A549 (cell line): ENCODE measurements around the gene ETFDH. TPM values are rescaled to one million over a fixed set of nuclear protein-coding genes. Genes with fewer than 3 reads are reported as not detected.

Experiments used
- ATAC-seq, 2 experiments: fragments of 200-7000 bp in 1 of 2; fragments of >200 bp in 1 of 2; cut with Nextera tagmentation in 1 of 2; cut with Tn5 transposase in 1 of 2; 3 replicates each; pipeline versions ENCODE4 v1.8.0 to v1.9.1; 2018 to 2020; ENCODE audit warnings: mild to moderate bottlenecking in 1 of 2, moderate library complexity in 1 of 2
- CTCF ChIA-PET: fragments of 300-600 bp; sonication (Branson Sonifier 250); formaldehyde crosslinking; extraction: SDS; loops from one replicate; lab custom pipeline; 2021; ENCODE audit warnings: antibody characterized with exemption, inconsistent platforms; lab: Yijun Ruan, JAX
- POLR2A ChIA-PET: fragments of 350-600 bp; formaldehyde crosslinking; extraction: SDS; loops from one replicate; lab custom pipeline; 2021; ENCODE audit warnings: antibody characterized with exemption, inconsistent platforms; lab: Yijun Ruan, JAX
- DNase-seq, 2 experiments: peaks; one replicate each; pipeline versions ENCODE4 v3.0.0 to v3.0.0-alpha.2; 2011 to 2016; ENCODE audit warnings: low read depth in 1 of 2, low spot score in 1 of 2
- FAIRE-seq: peaks from 2 replicates; lab custom pipeline; 2011; peaks lifted over from hg19 to GRCh38; lab: Jason Lieb, UNC
- H3K27ac ChIP-seq, 2 experiments: fragments of >200 bp; sonication (Bioruptor Twin); formaldehyde crosslinking; 3 replicates each; pipeline ENCODE4 v1.5.1; 2016 to 2017
- H3K4me1 ChIP-seq: fragments of >200 bp; sonication (Bioruptor Twin); formaldehyde crosslinking; 3 replicates; pipeline ENCODE4 v1.6.1; 2016
- H3K4me2 ChIP-seq: fragments of >200 bp; sonication (Bioruptor Twin); formaldehyde crosslinking; 3 replicates; pipeline ENCODE4 v1.6.1; 2016
- H3K4me3 ChIP-seq: fragments of >200 bp; sonication (Bioruptor Twin); formaldehyde crosslinking; 3 replicates; pipeline ENCODE4 v1.5.1; 2016
- H3K9me3 ChIP-seq: fragments of >200 bp; sonication (Bioruptor Twin); formaldehyde crosslinking; 3 replicates; pipeline ENCODE4 v1.6.1; 2016
- ATOH8 ChIP-seq: fragments of 250-450 bp; sonication (Bioruptor Pico); IDR thresholded peaks from 2 replicates; pipeline ENCODE4 v1.5.0; 2020; ENCODE audit warnings: low read depth, mild to moderate bottlenecking, moderate library complexity
- BCL3 ChIP-seq: fragments of >200 bp; sonication (Bioruptor Twin); formaldehyde crosslinking; IDR thresholded peaks from 3 replicates; pipeline ENCODE4 v1.6.1; 2016
- CHD2 ChIP-seq: fragments of 150-350 bp; IDR thresholded peaks from 2 replicates; pipeline ENCODE4 v1.6.1; 2014; ENCODE audit warnings: low read length; ENCODE audit not compliant: partially characterized antibody
- CHD4 ChIP-seq: fragments of 200-600 bp; sonication (generic); IDR thresholded peaks from 2 replicates; pipeline ENCODE4 v1.6.1; 2016; ENCODE audit warnings: antibody characterized with exemption, mild to moderate bottlenecking, borderline replicate concordance
- E2F6 ChIP-seq: IDR thresholded peaks from 2 replicates; pipeline ENCODE4 v1.6.1; 2012; ENCODE audit warnings: low read depth, borderline replicate concordance
- ESRRA ChIP-seq: fragments of 150-350 bp; IDR thresholded peaks from 2 replicates; pipeline ENCODE4 v1.6.1; 2014; ENCODE audit warnings: mild to moderate bottlenecking, low read length, borderline replicate concordance
- FOSB ChIP-seq: fragments of 250-450 bp; sonication (Bioruptor Pico); IDR thresholded peaks from 2 replicates; pipeline ENCODE4 v1.5.0; 2020; ENCODE audit warnings: mild to moderate bottlenecking, moderate library complexity
- GATA3 ChIP-seq: IDR thresholded peaks from 2 replicates; pipeline ENCODE4 v1.6.1; 2012; ENCODE audit warnings: borderline replicate concordance
- HEYL ChIP-seq: fragments of 250-450 bp; sonication (Bioruptor Pico); IDR thresholded peaks from 2 replicates; pipeline ENCODE4 v1.8.0; 2021; ENCODE audit warnings: mild to moderate bottlenecking, moderate library complexity
- HOXA7 ChIP-seq: fragments of 250-450 bp; sonication (Bioruptor Pico); IDR thresholded peaks from 2 replicates; pipeline ENCODE4 v1.5.0; 2020; ENCODE audit warnings: mild to moderate bottlenecking, moderate library complexity
- HOXB13 ChIP-seq: fragments of 250-450 bp; sonication (Bioruptor Pico); IDR thresholded peaks from 2 replicates; pipeline ENCODE4 v1.5.0; 2020; ENCODE audit warnings: low read depth, mild to moderate bottlenecking, moderate library complexity
- HOXB5 ChIP-seq: fragments of 250-450 bp; sonication (Bioruptor Pico); IDR thresholded peaks from 2 replicates; pipeline ENCODE4 v1.5.0; 2020; ENCODE audit warnings: mild to moderate bottlenecking, moderate library complexity
- JUN ChIP-seq, 2 experiments: fragments of >200 bp; sonication (Bioruptor Twin); formaldehyde crosslinking; IDR thresholded peaks; 2 replicates in 1 of 2; 3 replicates in 1 of 2; pipeline ENCODE4 v1.6.1; 2016 to 2017
- NFE2L2 ChIP-seq: fragments of 150-350 bp; conservative IDR thresholded peaks from 2 replicates; pipeline ENCODE4 v1.6.1; 2014; ENCODE audit warnings: low read length
- NPAS2 ChIP-seq: fragments of 250-450 bp; sonication (Bioruptor Pico); IDR thresholded peaks from 2 replicates; pipeline ENCODE4 v1.8.0; 2022; ENCODE audit warnings: mild to moderate bottlenecking, moderate library complexity, borderline replicate concordance
- NR3C1 ChIP-seq: fragments of >200 bp; sonication (Bioruptor Twin); formaldehyde crosslinking; IDR thresholded peaks from 3 replicates; pipeline ENCODE4 v1.6.1; 2017
- POLR2A ChIP-seq: IDR thresholded peaks from 2 replicates; pipeline ENCODE4 v1.6.1; 2012; ENCODE audit warnings: mild to moderate bottlenecking, low read length
- POLR2AphosphoS2 ChIP-seq: conservative IDR thresholded peaks from 2 replicates; pipeline ENCODE4 v1.6.1; 2012; ENCODE audit warnings: low read length, improper control_type of control experiment, inconsistent platforms
- RAD21 ChIP-seq, 2 experiments: fragments of >200 bp in 1 of 2; sonication (Bioruptor Twin) in 1 of 2; formaldehyde crosslinking in 1 of 2; IDR thresholded peaks in 1 of 2; conservative IDR thresholded peaks in 1 of 2; 2 replicates in 1 of 2; 3 replicates in 1 of 2; pipeline ENCODE4 v1.6.1; 2012 to 2018; ENCODE audit warnings: inconsistent platforms in 1 of 2
- RCOR1 ChIP-seq: fragments of 150-350 bp; IDR thresholded peaks from 2 replicates; pipeline ENCODE4 v1.6.1; 2014; ENCODE audit warnings: antibody characterized with exemption, low read length, low read depth
- RFX5 ChIP-seq: fragments of 450-650 bp; IDR thresholded peaks from 2 replicates; pipeline ENCODE4 v1.7.1; 2014; ENCODE audit warnings: antibody characterized with exemption, mild to moderate bottlenecking, moderate library complexity
- RNF2 ChIP-seq: fragments of 200-600 bp; sonication (generic); IDR thresholded peaks from 2 replicates; pipeline ENCODE4 v1.6.1; 2016; ENCODE audit warnings: low read depth, mild to moderate bottlenecking, antibody characterized with exemption, moderate library complexity, borderline replicate concordance
- SMC3 ChIP-seq: fragments of >200 bp; sonication (Bioruptor Twin); formaldehyde crosslinking; IDR thresholded peaks from 3 replicates; pipeline ENCODE4 v1.6.1; 2018; ENCODE audit warnings: inconsistent platforms
- SREBF2 ChIP-seq: fragments of 450-650 bp; IDR thresholded peaks from 2 replicates; pipeline ENCODE4 v1.6.1; 2014; ENCODE audit warnings: mild to moderate bottlenecking, moderate library complexity
- TFCP2L1 ChIP-seq: fragments of 250-450 bp; sonication (Bioruptor Pico); IDR thresholded peaks from 2 replicates; pipeline ENCODE4 v1.5.0; 2021; ENCODE audit warnings: mild to moderate bottlenecking
- ZC3H11A ChIP-seq: fragments of 450-650 bp; IDR thresholded peaks from 2 replicates; pipeline ENCODE4 v1.6.1; 2014; ENCODE audit warnings: antibody characterized with exemption, mild to moderate bottlenecking
- ZFP36 ChIP-seq: fragments of 450-650 bp; IDR thresholded peaks from 2 replicates; pipeline ENCODE4 v1.6.1; 2014; ENCODE audit warnings: borderline replicate concordance; ENCODE audit not compliant: partially characterized antibody
- WGBS: methylation state at CpG from one replicate; pipeline ENCODE4 v1.1.6; 2017; ENCODE audit errors: missing lambda C conversion rate; 5-methylcytosine and 5-hydroxymethylcytosine counted together
- polyA plus RNA-seq, 4 experiments: library from polyadenylated mRNA; depleted of rRNA in 3 of 4; stranded (reverse); fragments of >200 nt; fragmentation: RNase III in 1 of 4; extraction: RNeasy Plus Mini Kit Qiagen cat#74134 plus additional on column Dnase treatment in 1 of 4; gene quantifications; 2 replicates in 3 of 4; 3 replicates in 1 of 4; pipeline ENCODE4 v1.2.3, GENCODE V29; 2011 to 2017
- TF ChIP-seq, protein P1 (sequence below): IDR thresholded peaks from 2 replicates; pipeline ENCODE4 v1.6.1; 2012
- TF ChIP-seq, protein P2 (sequence below): IDR thresholded peaks from 2 replicates; pipeline ENCODE4 v1.6.1; 2012

ETFDH gene
- polyA plus RNA-seq, 2 of the 4 experiments (the other 2 are of a cell fraction), result 6.7 to 15.7 TPM

DNA sequence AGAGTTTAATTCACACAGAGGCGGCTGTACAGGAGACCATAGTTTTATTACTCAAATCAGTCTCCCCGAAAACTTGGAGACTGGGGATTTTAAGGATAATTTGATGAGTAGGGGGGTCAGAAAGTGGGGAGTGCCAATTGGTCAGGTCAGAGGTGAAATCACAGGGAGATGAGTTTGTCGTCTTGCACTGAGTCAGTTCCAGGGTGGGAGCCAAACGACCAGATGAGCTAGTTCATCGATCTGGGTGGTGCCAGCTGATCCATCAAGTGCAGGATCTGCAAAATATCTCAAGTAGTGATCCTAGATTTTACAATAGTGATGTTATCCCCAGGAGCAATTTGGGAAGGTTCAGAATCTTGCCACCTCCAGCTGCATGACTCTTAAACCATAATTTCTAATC, 4.0 kb downstream of the ETFDH start:
- FAIRE-seq, result no peak
- no peak for ATAC-seq

GRCh38 chr4:158678767-158679166, 6.7 kb downstream of the ETFDH start:
- ATAC-seq, result no peak
- POLR2A ChIA-PET, result no interaction called here
- no peak for FAIRE-seq
- WGBS, result 80% methylated on average over 2 of the region's 2 CpGs
- no peak for TF ChIP-seq HOXB13
- no peak for TF ChIP-seq ZFP36
- no peak for TF ChIP-seq HOXA7 (CRISPR knock-in tag)
- no peak for TF ChIP-seq RFX5
- TF ChIP-seq, protein P1, sequence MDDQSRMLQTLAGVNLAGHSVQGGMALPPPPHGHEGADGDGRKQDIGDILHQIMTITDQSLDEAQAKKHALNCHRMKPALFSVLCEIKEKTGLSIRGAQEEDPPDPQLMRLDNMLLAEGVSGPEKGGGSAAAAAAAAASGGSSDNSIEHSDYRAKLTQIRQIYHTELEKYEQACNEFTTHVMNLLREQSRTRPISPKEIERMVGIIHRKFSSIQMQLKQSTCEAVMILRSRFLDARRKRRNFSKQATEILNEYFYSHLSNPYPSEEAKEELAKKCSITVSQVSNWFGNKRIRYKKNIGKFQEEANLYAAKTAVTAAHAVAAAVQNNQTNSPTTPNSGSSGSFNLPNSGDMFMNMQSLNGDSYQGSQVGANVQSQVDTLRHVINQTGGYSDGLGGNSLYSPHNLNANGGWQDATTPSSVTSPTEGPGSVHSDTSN, result no peak
- no peak for TF ChIP-seq RAD21 (conservative IDR thresholded peaks at IDR 0.05 in 1 of 2, IDR thresholded peaks at IDR 0.05 in 1 of 2)
- TF ChIP-seq POLR2AphosphoS2, result no peak
- TF ChIP-seq CHD2, result no peak
- no peak for TF ChIP-seq SREBF2
- TF ChIP-seq GATA3, result no peak
- no peak for TF ChIP-seq JUN (IDR thresholded peaks at IDR 0.05)
- TF ChIP-seq TFCP2L1 (CRISPR knock-in tag), result no peak
- no peak for TF ChIP-seq FOSB
- TF ChIP-seq, protein P2, sequence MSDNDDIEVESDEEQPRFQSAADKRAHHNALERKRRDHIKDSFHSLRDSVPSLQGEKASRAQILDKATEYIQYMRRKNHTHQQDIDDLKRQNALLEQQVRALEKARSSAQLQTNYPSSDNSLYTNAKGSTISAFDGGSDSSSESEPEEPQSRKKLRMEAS, result no peak
- TF ChIP-seq ZC3H11A, result no peak
- TF ChIP-seq NPAS2 (CRISPR knock-in tag), result no peak
- TF ChIP-seq CHD4, result no peak
- TF ChIP-seq ESRRA, result no peak
- TF ChIP-seq, all 56 proteins: peak for 0
- no peak overlapping the region for H3K4me2 ChIP-seq
- H3K9me3 ChIP-seq, result no peaks in the 10 kb centered on the region
- DNase-seq, result no peak
- no peak overlapping the region for H3K27ac ChIP-seq
- no peaks in the 10 kb centered on the region for H3K4me1 ChIP-seq
- no peak overlapping the region for H3K4me3 ChIP-seq
- CTCF ChIA-PET, result interaction anchor here (0.9 kb wide), 2 partner anchors 18 to 524 kb away, joined by 4 read pairs; no protein-coding TSS in a partner anchor

More for the DNA sequence above, 4.0 kb downstream of the ETFDH start:
- H3K4me2 ChIP-seq, result no peak overlapping the region
- POLR2A ChIA-PET, result no interaction called here
- TF ChIP-seq SMC3 (no peak), BCL3 (no peak), ESRRA (no peak), RNF2 (no peak), ATOH8 (CRISPR knock-in tag) (no peak), JUN (IDR thresholded peaks at IDR 0.05) (no peak), RCOR1 (no peak), POLR2A (no peak), NFE2L2 (no peak), CHD2 (no peak), NR3C1 (no peak), HEYL (CRISPR knock-in tag) (no peak), E2F6 (no peak), TFCP2L1 (CRISPR knock-in tag) (no peak), HOXB5 (no peak)
- TF ChIP-seq, all 56 proteins: peak for 0
- CTCF ChIA-PET, result no interaction called here
- Histone ChIP-seq H3K4me3 (no peak overlapping the region), H3K4me1 (peaks cover 4% of the 10 kb centered on the region; the same call in 2 of the 3 replicates), H3K27ac (no peak overlapping the region), H3K9me3 (no peaks in the 10 kb centered on the region)
- DNase-seq, result no peak
- WGBS, result 56% methylated on average over 5 of the region's 5 CpGs
